ENCODE results near the gene CCDC187. TPM values are rescaled to one million over a fixed set of nuclear protein-coding genes. Genes with fewer than 3 reads are reported as not detected.

The CCDC187 gene
- total RNA-seq, 1 experiment from 2014 or later = not detected

DNA sequence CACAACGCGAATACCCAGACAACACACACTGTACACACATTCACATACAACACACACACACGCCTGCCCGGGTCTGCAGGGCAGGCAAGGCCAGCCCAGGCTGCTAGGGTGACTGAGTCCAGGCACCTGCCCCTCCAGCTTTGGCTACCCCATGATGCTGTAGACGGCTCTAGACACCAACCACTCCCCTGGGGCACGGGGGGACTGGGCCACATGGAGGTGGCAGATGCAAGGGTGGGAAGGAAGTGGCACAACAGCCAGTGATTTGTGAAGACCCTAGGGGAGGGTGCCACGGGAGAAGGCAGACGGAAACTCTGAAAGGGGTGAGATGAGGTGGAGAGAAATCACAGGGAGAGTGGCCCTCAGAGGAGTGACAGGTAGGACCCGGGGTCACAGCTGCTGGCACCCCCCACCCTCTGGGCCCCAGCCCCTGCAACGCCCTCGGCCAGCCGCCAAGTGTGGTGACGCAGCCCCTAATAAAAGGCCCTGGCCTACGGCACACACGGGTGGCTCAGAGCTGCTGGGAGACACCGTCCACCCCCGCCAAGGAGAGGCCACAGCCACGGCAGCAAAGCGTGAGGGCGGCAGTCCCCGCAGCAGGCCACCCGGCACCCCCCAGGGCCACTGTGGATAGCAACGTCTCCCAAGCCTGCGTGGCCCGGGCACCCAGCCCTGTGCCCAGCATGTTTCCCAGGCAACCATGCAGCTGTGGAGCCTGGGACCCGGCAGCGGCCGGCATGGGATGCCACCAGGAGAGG, 6.6 kb upstream of the CCDC187 start:
- DNase-seq = no peak
- Histone ChIP-seq H3K27me3 (no peaks in the 10 kb centered on the region), H3K36me3 (no peaks in the 10 kb centered on the region), H3K4me3 (no peak overlapping the region), H3K9me3 (no peaks in the 10 kb centered on the region)

DNA sequence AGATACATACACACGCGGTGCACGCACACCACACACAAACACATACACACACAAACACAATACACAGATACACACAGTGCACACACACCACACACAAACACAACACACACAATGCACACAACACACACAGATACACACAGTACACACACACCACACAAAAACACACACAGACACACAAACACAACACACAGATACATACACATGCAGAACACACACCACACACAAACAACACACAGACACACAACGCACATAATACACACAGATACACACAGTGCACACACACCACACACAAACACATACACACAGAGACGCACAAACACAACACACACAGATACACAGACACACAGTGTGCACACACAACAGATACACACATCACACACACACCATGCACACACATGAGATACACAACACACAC, 5.9 kb upstream of the CCDC187 start:
- no peaks in the 10 kb centered on the region for H3K36me3 ChIP-seq
- no peaks in the 10 kb centered on the region for H3K9me3 ChIP-seq
- H3K4me3 ChIP-seq = no peak overlapping the region
- DNase-seq = no peak
- H3K27me3 ChIP-seq = no peaks in the 10 kb centered on the region

DNA sequence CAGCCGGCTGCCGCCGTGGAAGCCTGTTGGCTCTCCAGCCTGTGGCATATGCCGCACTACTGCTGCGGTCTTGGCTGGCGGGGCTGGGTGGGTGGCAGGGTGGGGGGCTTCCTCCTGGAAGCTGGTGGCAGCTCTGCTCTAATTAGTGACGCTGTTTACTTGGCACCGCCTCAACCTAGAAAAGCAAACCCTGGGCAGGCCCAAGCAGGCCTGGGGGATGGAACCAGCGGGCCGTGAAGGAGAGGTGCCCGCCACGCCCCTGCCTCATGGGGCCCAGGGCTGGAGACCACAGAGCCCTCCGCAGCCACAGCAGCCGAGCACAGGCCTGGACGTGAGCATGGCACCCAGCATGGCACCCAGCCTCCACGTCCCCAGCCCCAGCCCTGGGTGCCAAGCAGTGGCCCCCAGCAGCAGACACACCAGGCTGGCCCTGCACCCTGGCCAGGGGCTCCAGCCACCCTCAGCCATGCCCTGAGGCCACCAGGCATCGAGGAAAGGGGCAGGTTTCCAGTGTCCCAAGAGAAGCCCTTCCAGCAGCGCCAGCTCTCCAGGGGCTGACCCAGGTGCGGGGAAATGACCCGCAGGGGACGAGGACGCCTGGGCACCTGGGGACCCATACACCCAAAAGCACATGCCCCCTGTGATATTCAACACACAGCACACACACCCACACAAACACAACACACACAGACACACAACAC, 5.4 kb upstream of the CCDC187 start:
- no peaks in the 10 kb centered on the region for H3K9me3 ChIP-seq
- no peak for DNase-seq
- no peaks in the 10 kb centered on the region for H3K27me3 ChIP-seq
- H3K36me3 ChIP-seq = no peaks in the 10 kb centered on the region
- H3K4me3 ChIP-seq = no peak overlapping the region

DNA sequence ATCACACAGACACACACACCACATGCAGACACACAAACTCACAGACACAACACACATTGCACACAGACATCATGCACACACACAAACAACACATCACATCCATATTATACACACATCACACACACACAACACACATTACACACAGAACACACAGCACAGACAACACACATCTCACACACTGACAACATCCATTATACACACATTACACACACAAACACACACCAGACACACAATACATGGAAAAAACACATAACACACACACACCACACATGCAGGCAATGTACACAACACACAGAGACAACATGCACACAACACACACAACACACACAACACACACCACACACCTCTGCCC, 4.8 kb upstream of the CCDC187 start:
- Histone ChIP-seq H3K9me3 (no peaks in the 10 kb centered on the region), H3K27me3 (no peaks in the 10 kb centered on the region), H3K36me3 (no peaks in the 10 kb centered on the region), H3K4me3 (no peak overlapping the region)
- DNase-seq = no peak

DNA sequence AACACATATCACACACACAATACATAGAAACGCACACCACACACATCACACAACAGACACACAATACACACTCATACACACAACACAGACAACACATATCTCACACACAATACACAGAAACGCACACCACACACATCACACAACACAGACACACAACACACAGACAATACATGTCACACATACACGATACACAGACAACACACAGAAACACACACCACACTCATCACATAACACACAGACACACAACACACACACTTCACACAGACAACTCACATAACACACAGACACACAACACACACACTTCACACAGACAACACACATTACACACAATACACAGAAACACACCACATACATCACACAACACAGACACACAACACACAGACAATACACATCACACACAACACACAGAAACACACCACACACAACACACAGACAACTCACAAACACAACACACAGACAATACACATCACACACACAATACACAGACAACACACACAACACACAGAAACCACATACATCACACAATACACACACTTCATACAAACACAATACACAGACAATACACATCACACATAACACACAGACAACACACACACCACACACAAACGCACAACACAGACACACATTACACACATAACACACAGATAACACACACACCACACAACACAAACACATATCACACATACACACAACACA, 4.3 kb upstream of the CCDC187 start:
- no peaks in the 10 kb centered on the region for H3K36me3 ChIP-seq
- no peak overlapping the region for H3K4me3 ChIP-seq
- no peaks in the 10 kb centered on the region for H3K27me3 ChIP-seq
- DNase-seq = no peak
- H3K9me3 ChIP-seq = no peaks in the 10 kb centered on the region

DNA sequence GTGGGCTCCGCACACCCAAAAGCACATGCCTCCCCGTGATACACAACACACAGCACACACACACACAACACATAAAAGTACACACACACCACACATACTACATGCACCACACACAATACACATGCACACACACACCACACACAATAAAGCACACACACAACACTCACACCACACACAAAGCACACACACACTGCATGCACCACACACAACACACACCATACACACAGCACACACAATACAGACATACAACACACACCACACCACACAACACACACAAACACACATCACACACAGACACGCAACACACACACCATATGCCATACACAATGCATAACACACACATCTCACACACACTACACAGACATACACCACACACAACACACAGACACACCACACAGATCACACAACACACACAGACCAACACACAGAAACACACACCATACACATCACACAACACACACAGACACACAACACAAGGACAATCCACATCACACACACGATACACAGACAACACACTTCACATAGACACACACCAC, 3.4 kb upstream of the CCDC187 start:
- Histone ChIP-seq H3K36me3 (no peaks in the 10 kb centered on the region), H3K4me3 (no peak overlapping the region), H3K9me3 (no peaks in the 10 kb centered on the region), H3K27me3 (no peaks in the 10 kb centered on the region)
- DNase-seq = no peak

- Histone ChIP-seq H3K36me3 (no peaks in the 10 kb centered on the region), H3K4me3 (no peak overlapping the region), H3K9me3 (no peaks in the 10 kb centered on the region), H3K27me3 (no peaks in the 10 kb centered on the region)
- DNase-seq = peak; percentile 39
These were observed 2.6 kb upstream of the CCDC187 start for GRCh38 chr9:136306211-136307208.

DNA sequence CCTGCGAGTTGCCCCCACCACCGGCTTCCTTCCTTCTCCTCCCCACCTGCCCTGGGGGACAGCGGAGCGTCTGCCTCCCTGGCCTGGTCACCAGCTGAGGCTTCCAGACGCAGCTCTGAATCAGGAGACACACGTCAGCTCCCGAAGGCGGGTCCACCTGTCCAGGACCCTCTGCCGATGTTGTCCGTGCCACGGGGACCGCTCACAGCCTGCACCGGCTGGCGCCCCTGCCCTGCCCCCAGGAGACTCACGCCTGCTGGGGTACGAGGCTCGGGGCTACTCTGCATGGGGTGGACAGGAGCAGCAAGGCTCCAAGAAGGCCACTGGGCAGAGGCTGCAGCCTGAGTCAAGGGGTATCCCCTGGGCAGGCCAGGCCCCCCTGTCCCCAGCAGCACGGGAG, 1.9 kb upstream of the CCDC187 start:
- H3K27me3 ChIP-seq = no peaks in the 10 kb centered on the region
- no peaks in the 10 kb centered on the region for H3K36me3 ChIP-seq
- no peak for DNase-seq
- no peaks in the 10 kb centered on the region for H3K9me3 ChIP-seq
- no peak overlapping the region for H3K4me3 ChIP-seq

DNA sequence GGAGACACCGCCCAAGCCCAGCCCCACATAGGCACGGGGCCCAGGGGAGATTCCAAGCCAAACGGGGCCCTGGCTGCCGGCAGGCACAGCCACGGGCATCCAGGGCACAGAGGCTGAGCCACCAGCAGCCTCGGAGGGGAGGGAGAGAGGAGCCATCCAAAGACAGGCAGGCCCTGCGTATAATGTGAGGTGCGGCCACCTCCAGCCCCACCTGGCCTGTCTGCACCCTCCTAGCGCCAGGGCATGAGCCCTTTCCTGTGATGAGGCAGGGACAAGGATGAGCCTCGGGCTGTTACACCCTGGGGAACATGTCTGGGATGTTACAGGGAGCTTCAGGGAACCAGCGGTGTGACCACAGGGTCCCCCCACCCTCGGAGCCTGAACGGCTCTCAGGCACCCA, 1.1 kb upstream of the CCDC187 start:
- no peak overlapping the region for H3K4me3 ChIP-seq
- no peak for DNase-seq
- H3K36me3 ChIP-seq = no peaks in the 10 kb centered on the region
- no peaks in the 10 kb centered on the region for H3K9me3 ChIP-seq
- H3K27me3 ChIP-seq = no peaks in the 10 kb centered on the region

DNA sequence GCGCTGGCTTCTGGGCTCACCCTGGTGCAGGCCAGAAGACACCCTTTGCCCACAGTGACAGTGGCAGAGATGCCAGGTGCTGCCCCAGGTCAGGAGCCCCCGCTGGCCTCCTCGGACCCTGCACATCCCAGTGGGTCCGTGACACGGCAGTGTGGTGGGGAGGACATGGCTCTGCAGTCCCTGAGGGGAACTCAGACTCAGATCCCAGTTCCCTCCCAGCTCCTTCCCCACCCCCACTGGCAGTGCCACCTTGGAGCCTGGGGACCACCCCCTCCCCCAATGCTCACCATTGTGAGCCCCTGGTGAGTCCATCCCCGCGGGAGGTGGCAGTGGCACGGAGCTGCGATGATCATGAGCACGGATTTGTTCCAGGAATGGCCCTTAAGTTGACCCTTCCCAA, 562 bp upstream of the CCDC187 start:
- no peak for DNase-seq
- H3K27me3 ChIP-seq = no peaks in the 10 kb centered on the region
- no peaks in the 10 kb centered on the region for H3K36me3 ChIP-seq

GRCh38 chr9:136303066-136303824, 649 bp downstream of the CCDC187 start:
- no peaks in the 10 kb centered on the region for H3K27me3 ChIP-seq
- H3K4me3 ChIP-seq = no peak overlapping the region
- no peak for DNase-seq
- no peaks in the 10 kb centered on the region for H3K9me3 ChIP-seq
- H3K36me3 ChIP-seq = no peaks in the 10 kb centered on the region

More for the DNA sequence above, 562 bp upstream of the CCDC187 start:
- H3K9me3 ChIP-seq = no peaks in the 10 kb centered on the region
- H3K4me3 ChIP-seq = no peak overlapping the region

GRCh38 chr9:136302527-136302926, 1.4 kb downstream of the CCDC187 start:
- no peak for DNase-seq
- Histone ChIP-seq H3K9me3 (no peaks in the 10 kb centered on the region), H3K4me3 (no peak overlapping the region), H3K36me3 (no peaks in the 10 kb centered on the region), H3K27me3 (no peaks in the 10 kb centered on the region)

DNA sequence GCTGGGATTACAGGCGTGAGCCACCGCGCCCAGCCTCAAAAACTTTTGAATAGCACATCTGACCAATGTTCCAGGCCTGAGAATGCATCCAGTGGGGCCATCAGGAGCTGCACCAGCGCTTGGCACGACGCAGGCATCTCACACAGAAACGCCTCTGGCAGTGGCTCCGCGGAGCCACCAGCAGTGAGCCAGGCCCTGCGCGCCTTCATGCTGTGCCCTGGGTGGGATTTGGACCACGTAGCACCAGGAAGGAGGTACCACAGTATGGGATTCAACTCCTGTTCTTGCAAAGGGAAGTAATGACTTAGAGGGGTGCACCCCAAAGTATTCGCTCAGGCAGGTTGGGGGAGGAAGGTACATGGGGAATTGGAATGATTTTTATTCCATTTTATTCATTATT, 3.0 kb downstream of the CCDC187 start:
- Histone ChIP-seq H3K27me3 (no peaks in the 10 kb centered on the region), H3K9me3 (no peaks in the 10 kb centered on the region), H3K4me3 (no peak overlapping the region), H3K36me3 (no peaks in the 10 kb centered on the region)
- no peak for DNase-seq

GRCh38 chr9:136300016-136300545, 3.8 kb downstream of the CCDC187 start:
- no peak overlapping the region for H3K4me3 ChIP-seq
- no peaks in the 10 kb centered on the region for H3K36me3 ChIP-seq
- DNase-seq = no peak
- H3K9me3 ChIP-seq = no peaks in the 10 kb centered on the region
- no peaks in the 10 kb centered on the region for H3K27me3 ChIP-seq

DNA sequence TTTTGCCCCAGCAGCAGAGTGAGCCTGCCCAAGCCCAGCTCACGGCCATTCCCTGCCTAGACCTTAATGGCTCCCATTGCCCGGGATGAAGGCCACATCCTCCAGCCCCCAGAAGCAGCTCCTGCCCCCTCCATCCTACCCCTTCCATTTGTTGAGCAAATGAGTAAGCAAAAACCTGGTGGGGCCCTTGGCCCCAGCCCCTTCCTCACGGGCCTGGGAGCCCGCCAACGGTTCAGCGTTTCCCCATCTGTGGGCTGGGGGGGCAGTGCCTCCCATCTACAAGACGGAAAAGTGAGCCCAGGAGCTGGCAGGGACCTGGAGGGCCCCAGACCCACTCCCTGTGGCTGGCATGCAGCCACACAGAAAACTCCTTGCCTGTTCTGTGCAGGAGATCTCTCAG, 4.4 kb downstream of the CCDC187 start:
- no peak for DNase-seq
- Histone ChIP-seq H3K9me3 (no peaks in the 10 kb centered on the region), H3K36me3 (no peaks in the 10 kb centered on the region), H3K27me3 (no peaks in the 10 kb centered on the region), H3K4me3 (no peak overlapping the region)

GRCh38 chr9:136299116-136299515, 4.8 kb downstream of the CCDC187 start:
- H3K27me3 ChIP-seq = no peaks in the 10 kb centered on the region
- no peaks in the 10 kb centered on the region for H3K9me3 ChIP-seq

More at GRCh38 chr9:136299116-136299515, 4.8 kb downstream of the CCDC187 start:
- no peaks in the 10 kb centered on the region for H3K36me3 ChIP-seq
- no peak overlapping the region for H3K4me3 ChIP-seq
- DNase-seq = no peak
